Activated T-helper 17 cell treated with anti-CD3 and anti-CD28 coated beads, Interleukin-2, amount 50 U/mL, for 72 hours (primary cell): Measurements from ENCODE around the gene HARBI1. TPM values are rescaled to one million over a fixed set of nuclear protein-coding genes. Genes with fewer than 3 reads are reported as not detected.
A peak's percentile ranks its signal among the peaks of the same experiment; 100 is the strongest.

Experiments used
- ATAC-seq: fragments of 150-1000 bp; cut with Tn5 transposase; replicated peaks from 2 replicates; pipeline ENCODE4 v1.10.0; 2021; ENCODE audit warnings: mild to moderate bottlenecking, moderate library complexity
- H3K27ac Mint-ChIP-seq: one replicate; pipeline ENCODE4 v1.8.0; 2022; ENCODE audit warnings: mixed read lengths
- H3K27me3 Mint-ChIP-seq: one replicate; pipeline ENCODE4 v1.8.0; 2022; ENCODE audit warnings: mixed read lengths
- H3K36me3 Mint-ChIP-seq: one replicate; pipeline ENCODE4 v1.8.0; 2022; ENCODE audit warnings: low read depth, mild to moderate bottlenecking, mixed read lengths
- H3K4me1 Mint-ChIP-seq: one replicate; pipeline ENCODE4 v1.8.0; 2022; ENCODE audit warnings: mixed read lengths
- H3K4me3 Mint-ChIP-seq: one replicate; pipeline ENCODE4 v1.8.0; 2022; ENCODE audit warnings: mild to moderate bottlenecking, mixed read lengths
- H3K9me3 Mint-ChIP-seq: one replicate; pipeline ENCODE4 v1.8.0; 2022; ENCODE audit warnings: mixed read lengths
- total RNA-seq, 2 donors: library from RNA; stranded (reverse); gene quantifications; one replicate each; pipeline ENCODE4 v1.2.3, GENCODE V29; 2022

Gene HARBI1
- total RNA-seq, 2 donors from 2014 or later: 2.4 to 4.6 TPM

- Mint-ChIP-seq H3K9me3 (no peaks in the 10 kb centered on the region), H3K27ac (peak overlapping the region; percentile 97), H3K36me3 (no peaks in the 10 kb centered on the region), H3K4me1 (peaks cover 50% of the 10 kb centered on the region), H3K4me3 (peak overlapping the region; percentile 95), H3K27me3 (no peaks in the 10 kb centered on the region)
- ATAC-seq: peak; percentile 61
These were observed 56.6 kb downstream of the HARBI1 start for GRCh38 chr11:46560300-46560991.

- H3K27me3 Mint-ChIP-seq: no peaks in the 10 kb centered on the region
- H3K4me1 Mint-ChIP-seq: peaks cover 56% of the 10 kb centered on the region
- peak overlapping the region; percentile 97 for H3K27ac Mint-ChIP-seq
- no peak for ATAC-seq
- peak overlapping the region; percentile 95 for H3K4me3 Mint-ChIP-seq
- H3K9me3 Mint-ChIP-seq: no peaks in the 10 kb centered on the region
- H3K36me3 Mint-ChIP-seq: no peaks in the 10 kb centered on the region
These were observed 57.2 kb downstream of the HARBI1 start for GRCh38 chr11:46559815-46560214.

GRCh38 chr11:46557684-46558151, 59.3 kb downstream of the HARBI1 start:
- no peaks in the 10 kb centered on the region for H3K9me3 Mint-ChIP-seq
- no peaks in the 10 kb centered on the region for H3K36me3 Mint-ChIP-seq
- no peaks in the 10 kb centered on the region for H3K27me3 Mint-ChIP-seq
- peaks cover 63% of the 10 kb centered on the region for H3K4me1 Mint-ChIP-seq
- no peak overlapping the region for H3K4me3 Mint-ChIP-seq
- no peak for ATAC-seq
- H3K27ac Mint-ChIP-seq: peak overlapping the region; percentile 11

GRCh38 chr11:46555267-46556054, 61.6 kb downstream of the HARBI1 start:
- Mint-ChIP-seq H3K27me3 (no peaks in the 10 kb centered on the region), H3K9me3 (no peaks in the 10 kb centered on the region), H3K4me3 (peak overlapping the region; percentile 48), H3K36me3 (no peaks in the 10 kb centered on the region), H3K27ac (peak overlapping the region; percentile 15), H3K4me1 (peaks cover 48% of the 10 kb centered on the region)
- ATAC-seq: peak; percentile 82

GRCh38 chr11:46554213-46555147, 62.5 kb downstream of the HARBI1 start:
- Mint-ChIP-seq H3K4me1 (peaks cover 38% of the 10 kb centered on the region), H3K36me3 (no peaks in the 10 kb centered on the region), H3K4me3 (peak overlapping the region; percentile 48), H3K27ac (peak overlapping the region; percentile 15), H3K27me3 (no peaks in the 10 kb centered on the region), H3K9me3 (no peaks in the 10 kb centered on the region)
- peak; percentile 25 for ATAC-seq

- no peak for ATAC-seq
- H3K4me1 Mint-ChIP-seq: peaks cover 33% of the 10 kb centered on the region
- H3K27me3 Mint-ChIP-seq: no peaks in the 10 kb centered on the region
- H3K4me3 Mint-ChIP-seq: peak overlapping the region; percentile 48
- peak overlapping the region; percentile 15 for H3K27ac Mint-ChIP-seq
- H3K36me3 Mint-ChIP-seq: peaks cover under 1% of the 10 kb centered on the region
- H3K9me3 Mint-ChIP-seq: no peaks in the 10 kb centered on the region
These were observed 63.2 kb downstream of the HARBI1 start for GRCh38 chr11:46553814-46554212.

Other genes starting within 250 kb of the HARBI1 start
- gene MDK, start 235.6 kb downstream of the HARBI1 start, total RNA-seq: 10 to 100 TPM in 1 of 2 donors, 1 to 10 TPM in 1; 8.5 to 12.9 TPM
- gene CHRM4, start 225.5 kb downstream of the HARBI1 start, total RNA-seq: 1 to 10 TPM in 1 of 2 donors, under 1 TPM in 1; 0.90 to 6.1 TPM
- gene AMBRA1, start 23.2 kb downstream of the HARBI1 start, total RNA-seq: 10 to 100 TPM; 28.2 to 30.3 TPM
- 10 to 100 TPM; 59.1 to 62.1 TPM for gene ATG13, start 326 bp upstream of the HARBI1 start, total RNA-seq
- 10 to 100 TPM; 43.5 to 49.6 TPM for gene ARHGAP1, start 83.4 kb upstream of the HARBI1 start, total RNA-seq
- gene ZNF408, start 83.8 kb upstream of the HARBI1 start, total RNA-seq: 10 to 100 TPM; 10.5 to 15.1 TPM
- gene F2, start 102.0 kb upstream of the HARBI1 start, total RNA-seq: not detected
- gene CKAP5, start 229.1 kb upstream of the HARBI1 start, total RNA-seq: 100 to 1,000 TPM; 104 to 140 TPM